Right lobe of liver (tissue), 4 donors: Measurements from ENCODE around the gene C19orf85.

Experiments used
- POLR2A ChIP-seq: fragments of 450-650 bp; IDR thresholded peaks from one replicate; pipeline ENCODE4 v1.6.1; 2017; ENCODE audit warnings: antibody characterized with exemption, mild to moderate bottlenecking
- TF ChIP-seq, protein P1 (sequence below), 4 donors: fragments of 200-600 bp in 3 of 4; fragments of 450-650 bp in 1 of 4; IDR thresholded peaks; one replicate each; pipeline versions ENCODE4 v1.5.1 to v1.8.0; 2016 to 2022; ENCODE audit warnings: antibody characterized with exemption in 4 of 4, mild to moderate bottlenecking in 2 of 4
- donor health status: DM: no; HTN: no; CAD: no.
- donor health status: DM: no; HTN: no; CAD: no.
- donor health status: DM: no; HTN: yes; CAD: no.

DNA sequence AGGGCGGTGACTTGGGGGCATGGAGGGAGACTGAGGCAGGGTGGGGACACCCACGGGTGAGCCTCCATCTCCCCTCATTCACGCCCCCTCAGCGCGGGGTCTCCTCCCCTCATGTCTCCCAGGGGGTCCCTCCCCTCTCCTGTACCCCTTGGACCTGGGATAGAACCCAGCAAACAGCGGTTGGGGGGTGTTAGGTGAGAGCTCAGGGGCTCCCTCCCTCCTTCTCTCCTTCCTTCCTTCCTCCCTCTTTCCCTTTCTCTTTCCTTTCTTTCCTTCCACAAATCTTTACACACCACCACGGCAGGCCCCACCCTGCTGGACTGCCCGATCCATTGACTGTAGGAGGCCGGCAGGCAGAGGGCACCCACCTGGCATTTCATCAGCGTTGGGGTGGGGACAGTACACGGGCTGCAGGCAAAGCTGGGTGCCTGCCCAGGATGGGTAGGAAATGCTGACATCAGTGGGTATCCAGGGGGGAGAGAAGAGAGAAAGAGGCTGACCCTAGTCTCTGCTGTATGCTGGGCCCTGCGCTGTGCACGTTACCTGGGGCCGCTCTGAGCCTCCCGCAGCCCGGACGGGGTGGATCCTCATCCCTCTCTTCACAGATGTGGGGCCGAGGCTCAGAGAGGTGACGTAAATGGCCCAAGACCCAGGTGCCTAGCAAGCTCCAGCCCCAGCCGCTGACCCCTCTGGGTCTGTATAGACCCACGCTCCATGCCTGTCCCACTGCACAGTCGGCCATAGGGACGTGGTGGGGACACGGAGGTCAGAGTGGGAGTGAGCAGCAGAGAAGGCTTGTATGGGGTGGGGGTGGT lies 27.2 kb upstream of the C19orf85 start:
- TF ChIP-seq, protein P1, sequence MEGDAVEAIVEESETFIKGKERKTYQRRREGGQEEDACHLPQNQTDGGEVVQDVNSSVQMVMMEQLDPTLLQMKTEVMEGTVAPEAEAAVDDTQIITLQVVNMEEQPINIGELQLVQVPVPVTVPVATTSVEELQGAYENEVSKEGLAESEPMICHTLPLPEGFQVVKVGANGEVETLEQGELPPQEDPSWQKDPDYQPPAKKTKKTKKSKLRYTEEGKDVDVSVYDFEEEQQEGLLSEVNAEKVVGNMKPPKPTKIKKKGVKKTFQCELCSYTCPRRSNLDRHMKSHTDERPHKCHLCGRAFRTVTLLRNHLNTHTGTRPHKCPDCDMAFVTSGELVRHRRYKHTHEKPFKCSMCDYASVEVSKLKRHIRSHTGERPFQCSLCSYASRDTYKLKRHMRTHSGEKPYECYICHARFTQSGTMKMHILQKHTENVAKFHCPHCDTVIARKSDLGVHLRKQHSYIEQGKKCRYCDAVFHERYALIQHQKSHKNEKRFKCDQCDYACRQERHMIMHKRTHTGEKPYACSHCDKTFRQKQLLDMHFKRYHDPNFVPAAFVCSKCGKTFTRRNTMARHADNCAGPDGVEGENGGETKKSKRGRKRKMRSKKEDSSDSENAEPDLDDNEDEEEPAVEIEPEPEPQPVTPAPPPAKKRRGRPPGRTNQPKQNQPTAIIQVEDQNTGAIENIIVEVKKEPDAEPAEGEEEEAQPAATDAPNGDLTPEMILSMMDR (IDR thresholded peaks at IDR 0.05), result no peak
- no peak for TF ChIP-seq POLR2A
